HepG2 (cell line): Measurements from ENCODE around the gene PARP6. TPM values are rescaled to one million over a fixed set of nuclear protein-coding genes. Genes with fewer than 3 reads are reported as not detected.

Experiments used
- ASH2L ChIP-seq: fragments of 300-600, 200-600 bp; sonication (generic); IDR thresholded peaks from 2 replicates; pipeline ENCODE4 v1.7.0; 2017; ENCODE audit warnings: low read depth, mild to moderate bottlenecking, moderate library complexity, mixed read lengths, low read length; ENCODE audit not compliant: insufficient read length
- DNMT1 ChIP-seq: sonication (generic); formaldehyde crosslinking; IDR thresholded peaks from 2 replicates; pipeline ENCODE4 v1.5.1; 2020; ENCODE audit warnings: mild to moderate bottlenecking, missing genetic modification reagents
- KAT7 ChIP-seq: IDR thresholded peaks from 2 replicates; pipeline ENCODE4 v1.6.1; 2018; ENCODE audit warnings: borderline replicate concordance, missing compliant biosample characterization
- MBD4 ChIP-seq: IDR thresholded peaks from 2 replicates; pipeline ENCODE4 v1.6.1; 2012; ENCODE audit warnings: low read length, inconsistent platforms, borderline replicate concordance
- NR1H2 ChIP-seq: sonication (generic); formaldehyde crosslinking; IDR thresholded peaks from 2 replicates; pipeline ENCODE4 v1.8.1; 2022; ENCODE audit warnings: low read depth, missing genetic modification reagents, borderline replicate concordance
- POLR2AphosphoS5 ChIP-seq: IDR thresholded peaks from 2 replicates; pipeline ENCODE4 v1.6.1; 2012; ENCODE audit warnings: low read depth, low read length
- SP1 ChIP-seq, 2 experiments: fragments of 450-650 bp in 1 of 2; sonication (generic) in 1 of 2; formaldehyde crosslinking in 1 of 2; IDR thresholded peaks; 2 replicates each; pipeline versions ENCODE4 v1.4.0 to v1.6.1; 2016 to 2020; ENCODE audit warnings: missing genetic modification reagents in 1 of 2
- ZFP1 ChIP-seq: IDR thresholded peaks from 2 replicates; pipeline ENCODE4 v1.6.1; 2016
- ZNF17 ChIP-seq: sonication (generic); formaldehyde crosslinking; IDR thresholded peaks from 2 replicates; pipeline ENCODE4 v1.5.0; 2020; ENCODE audit warnings: mild to moderate bottlenecking, missing genetic modification reagents
- ZNF30 ChIP-seq: sonication (generic); formaldehyde crosslinking; IDR thresholded peaks from 2 replicates; pipeline ENCODE4 v1.5.0; 2020; ENCODE audit warnings: mild to moderate bottlenecking, missing genetic modification reagents
- ZNF543 ChIP-seq: sonication (generic); formaldehyde crosslinking; IDR thresholded peaks from 2 replicates; pipeline ENCODE4 v1.4.0; 2020; ENCODE audit warnings: mild to moderate bottlenecking, missing genetic modification reagents
- polyA plus RNA-seq, 8 experiments: library from polyadenylated mRNA; depleted of rRNA in 3 of 8; stranded (reverse) in 7 of 8; unstranded in 1 of 8; fragments of >200 nt; fragmentation: Illumina TruSeq in 4 of 8; extraction: Trizol in 4 of 8; gene quantifications; 2 replicates each; pipeline versions ENCODE4 v1.2.1 to v1.2.3, GENCODE V29; 2011 to 2016; ENCODE audit warnings: low read depth in 4 of 8, missing spikeins in 1 of 8, mixed read lengths in 1 of 8; ENCODE audit not compliant: insufficient read depth in 1 of 8
- total RNA-seq, 5 experiments: library from RNA; depleted of rRNA; stranded (reverse); fragments of >200 nt; fragmentation: Illumina TruSeq; extraction: Trizol; gene quantifications; 2 replicates each; pipeline ENCODE4 v1.2.3, GENCODE V29; 2016; ENCODE audit warnings: low read depth in 1 of 5
- TF ChIP-seq, protein P1 (sequence below): sonication (generic); formaldehyde crosslinking; IDR thresholded peaks from 2 replicates; pipeline ENCODE4 v1.4.0; 2020; ENCODE audit warnings: low read depth, missing genetic modification reagents
- TF ChIP-seq, protein P2 (sequence below): sonication (generic); formaldehyde crosslinking; IDR thresholded peaks from 2 replicates; pipeline ENCODE4 v1.4.0; 2020; ENCODE audit warnings: mild to moderate bottlenecking, missing genetic modification reagents
- TF ChIP-seq, protein P3 (sequence below), 2 experiments: sonication (generic) in 1 of 2; formaldehyde crosslinking in 1 of 2; IDR thresholded peaks; 2 replicates each; pipeline versions ENCODE4 v1.4.0 to v1.6.1; 2016 to 2020; ENCODE audit warnings: borderline replicate concordance in 1 of 2, low read depth in 1 of 2, mild to moderate bottlenecking in 1 of 2, missing genetic modification reagents in 1 of 2
- TF ChIP-seq, protein P4 (sequence below): sonication (generic); formaldehyde crosslinking; IDR thresholded peaks from 2 replicates; pipeline ENCODE4 v1.4.0; 2020; ENCODE audit warnings: missing genetic modification reagents
- TF ChIP-seq, protein P5 (sequence below): sonication (generic); IDR thresholded peaks from 2 replicates; pipeline ENCODE4 v1.6.1; 2016; ENCODE audit warnings: low read depth, borderline replicate concordance
- TF ChIP-seq, protein P6 (sequence below): sonication (generic); formaldehyde crosslinking; IDR thresholded peaks from 2 replicates; pipeline ENCODE4 v1.4.0; 2020; ENCODE audit warnings: mild to moderate bottlenecking, missing genetic modification reagents

The PARP6 gene
- total and polyA plus RNA-seq, 2 of the 13 experiments (the other 11 are each of a cell fraction or from before 2014, with no cell fraction given): 0.22 to 0.87 TPM

DNA sequence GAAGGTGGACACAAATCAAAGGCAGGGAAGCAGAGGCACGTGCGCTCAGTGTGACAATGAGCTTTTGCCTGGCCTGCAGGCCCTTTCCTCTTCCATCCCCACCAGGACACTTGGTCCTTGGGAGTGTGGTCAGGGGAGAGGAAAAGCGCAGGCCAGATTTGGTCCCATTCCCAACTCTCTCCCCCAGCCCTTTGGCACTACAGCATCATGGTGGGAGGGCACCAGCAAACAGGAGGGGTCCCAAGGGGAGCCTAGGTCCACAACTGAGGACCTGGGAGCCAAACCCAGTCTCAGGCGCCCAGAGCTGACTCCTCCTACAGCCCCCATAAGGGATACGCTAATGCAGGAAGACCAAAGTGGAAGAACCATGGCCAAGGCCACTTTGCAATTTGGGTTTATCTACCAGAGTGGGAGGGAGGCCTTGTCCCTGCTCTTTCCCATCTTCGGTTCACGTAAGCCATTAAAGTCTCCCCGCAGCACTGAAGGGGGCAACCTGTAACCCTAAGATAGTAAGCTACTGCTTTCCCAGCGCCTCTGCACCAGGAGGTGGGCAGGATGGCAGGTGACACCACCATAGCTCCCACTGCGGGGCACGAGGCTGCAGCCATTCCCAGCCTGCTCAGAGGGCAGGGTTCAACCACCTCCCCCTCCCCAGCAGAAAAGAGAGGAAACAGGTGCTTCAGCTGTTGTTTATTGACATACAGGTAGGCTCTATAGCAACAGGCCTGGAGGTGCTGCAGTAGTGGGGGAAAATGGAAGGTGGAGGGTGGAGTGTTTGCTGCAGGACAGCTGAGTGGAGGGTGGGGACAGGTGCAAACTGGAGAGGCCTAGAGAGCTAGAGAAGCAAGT, 73.8 kb downstream of the PARP6 start (continued):
- TF ChIP-seq ZNF17 (CRISPR knock-in tag) (no peak), DNMT1 (no peak), ZNF30 (no peak), POLR2AphosphoS5 (peak; percentile 64), ZNF543 (CRISPR knock-in tag) (no peak), NR1H2 (CRISPR knock-in tag) (no peak), SP1 (IDR thresholded peaks at IDR 0.05) (no peak), SP1 (CRISPR knock-in tag; IDR thresholded peaks at IDR 0.05) (no peak), ASH2L (no peak), MBD4 (0 out of 2 replicates have a peak, but pooled peaks have one; percentile 78), ZFP1 (no peak), KAT7 (no peak)
- TF ChIP-seq, protein P1, sequence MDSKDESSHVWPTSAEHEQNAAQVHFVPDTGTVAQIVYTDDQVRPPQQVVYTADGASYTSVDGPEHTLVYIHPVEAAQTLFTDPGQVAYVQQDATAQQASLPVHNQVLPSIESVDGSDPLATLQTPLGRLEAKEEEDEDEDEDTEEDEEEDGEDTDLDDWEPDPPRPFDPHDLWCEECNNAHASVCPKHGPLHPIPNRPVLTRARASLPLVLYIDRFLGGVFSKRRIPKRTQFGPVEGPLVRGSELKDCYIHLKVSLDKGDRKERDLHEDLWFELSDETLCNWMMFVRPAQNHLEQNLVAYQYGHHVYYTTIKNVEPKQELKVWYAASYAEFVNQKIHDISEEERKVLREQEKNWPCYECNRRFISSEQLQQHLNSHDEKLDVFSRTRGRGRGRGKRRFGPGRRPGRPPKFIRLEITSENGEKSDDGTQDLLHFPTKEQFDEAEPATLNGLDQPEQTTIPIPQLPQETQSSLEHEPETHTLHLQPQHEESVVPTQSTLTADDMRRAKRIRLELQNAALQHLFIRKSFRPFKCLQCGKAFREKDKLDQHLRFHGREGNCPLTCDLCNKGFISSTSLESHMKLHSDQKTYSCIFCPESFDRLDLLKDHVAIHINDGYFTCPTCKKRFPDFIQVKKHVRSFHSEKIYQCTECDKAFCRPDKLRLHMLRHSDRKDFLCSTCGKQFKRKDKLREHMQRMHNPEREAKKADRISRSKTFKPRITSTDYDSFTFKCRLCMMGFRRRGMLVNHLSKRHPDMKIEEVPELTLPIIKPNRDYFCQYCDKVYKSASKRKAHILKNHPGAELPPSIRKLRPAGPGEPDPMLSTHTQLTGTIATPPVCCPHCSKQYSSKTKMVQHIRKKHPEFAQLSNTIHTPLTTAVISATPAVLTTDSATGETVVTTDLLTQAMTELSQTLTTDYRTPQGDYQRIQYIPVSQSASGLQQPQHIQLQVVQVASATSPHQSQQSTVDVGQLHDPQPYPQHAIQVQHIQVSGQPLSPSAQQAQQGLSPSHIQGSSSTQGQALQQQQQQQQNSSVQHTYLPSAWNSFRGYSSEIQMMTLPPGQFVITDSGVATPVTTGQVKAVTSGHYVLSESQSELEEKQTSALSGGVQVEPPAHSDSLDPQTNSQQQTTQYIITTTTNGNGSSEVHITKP (CRISPR knock-in tag): no peak; the same call in 1 of the 2 replicates
- TF ChIP-seq, protein P2, sequence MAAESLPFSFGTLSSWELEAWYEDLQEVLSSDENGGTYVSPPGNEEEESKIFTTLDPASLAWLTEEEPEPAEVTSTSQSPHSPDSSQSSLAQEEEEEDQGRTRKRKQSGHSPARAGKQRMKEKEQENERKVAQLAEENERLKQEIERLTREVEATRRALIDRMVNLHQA: no peak
- TF ChIP-seq, protein P3, sequence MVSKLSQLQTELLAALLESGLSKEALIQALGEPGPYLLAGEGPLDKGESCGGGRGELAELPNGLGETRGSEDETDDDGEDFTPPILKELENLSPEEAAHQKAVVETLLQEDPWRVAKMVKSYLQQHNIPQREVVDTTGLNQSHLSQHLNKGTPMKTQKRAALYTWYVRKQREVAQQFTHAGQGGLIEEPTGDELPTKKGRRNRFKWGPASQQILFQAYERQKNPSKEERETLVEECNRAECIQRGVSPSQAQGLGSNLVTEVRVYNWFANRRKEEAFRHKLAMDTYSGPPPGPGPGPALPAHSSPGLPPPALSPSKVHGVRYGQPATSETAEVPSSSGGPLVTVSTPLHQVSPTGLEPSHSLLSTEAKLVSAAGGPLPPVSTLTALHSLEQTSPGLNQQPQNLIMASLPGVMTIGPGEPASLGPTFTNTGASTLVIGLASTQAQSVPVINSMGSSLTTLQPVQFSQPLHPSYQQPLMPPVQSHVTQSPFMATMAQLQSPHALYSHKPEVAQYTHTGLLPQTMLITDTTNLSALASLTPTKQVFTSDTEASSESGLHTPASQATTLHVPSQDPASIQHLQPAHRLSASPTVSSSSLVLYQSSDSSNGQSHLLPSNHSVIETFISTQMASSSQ (IDR thresholded peaks at IDR 0.05; ENCODE audit: low read depth): no peak
- TF ChIP-seq, protein P3 (CRISPR knock-in tag; IDR thresholded peaks at IDR 0.05; ENCODE audit: borderline replicate concordance): no peak
- TF ChIP-seq, protein P4, sequence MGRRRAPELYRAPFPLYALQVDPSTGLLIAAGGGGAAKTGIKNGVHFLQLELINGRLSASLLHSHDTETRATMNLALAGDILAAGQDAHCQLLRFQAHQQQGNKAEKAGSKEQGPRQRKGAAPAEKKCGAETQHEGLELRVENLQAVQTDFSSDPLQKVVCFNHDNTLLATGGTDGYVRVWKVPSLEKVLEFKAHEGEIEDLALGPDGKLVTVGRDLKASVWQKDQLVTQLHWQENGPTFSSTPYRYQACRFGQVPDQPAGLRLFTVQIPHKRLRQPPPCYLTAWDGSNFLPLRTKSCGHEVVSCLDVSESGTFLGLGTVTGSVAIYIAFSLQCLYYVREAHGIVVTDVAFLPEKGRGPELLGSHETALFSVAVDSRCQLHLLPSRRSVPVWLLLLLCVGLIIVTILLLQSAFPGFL (CRISPR knock-in tag): no peak
- TF ChIP-seq, protein P5, sequence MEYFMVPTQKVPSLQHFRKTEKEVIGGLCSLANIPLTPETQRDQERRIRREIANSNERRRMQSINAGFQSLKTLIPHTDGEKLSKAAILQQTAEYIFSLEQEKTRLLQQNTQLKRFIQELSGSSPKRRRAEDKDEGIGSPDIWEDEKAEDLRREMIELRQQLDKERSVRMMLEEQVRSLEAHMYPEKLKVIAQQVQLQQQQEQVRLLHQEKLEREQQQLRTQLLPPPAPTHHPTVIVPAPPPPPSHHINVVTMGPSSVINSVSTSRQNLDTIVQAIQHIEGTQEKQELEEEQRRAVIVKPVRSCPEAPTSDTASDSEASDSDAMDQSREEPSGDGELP: peak; percentile 75; the same call in 1 of the 2 replicates
- TF ChIP-seq, protein P6, sequence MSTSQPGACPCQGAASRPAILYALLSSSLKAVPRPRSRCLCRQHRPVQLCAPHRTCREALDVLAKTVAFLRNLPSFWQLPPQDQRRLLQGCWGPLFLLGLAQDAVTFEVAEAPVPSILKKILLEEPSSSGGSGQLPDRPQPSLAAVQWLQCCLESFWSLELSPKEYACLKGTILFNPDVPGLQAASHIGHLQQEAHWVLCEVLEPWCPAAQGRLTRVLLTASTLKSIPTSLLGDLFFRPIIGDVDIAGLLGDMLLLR (CRISPR knock-in tag): no peak
